ENCODE data around the gene GPR50. TPM values are rescaled to one million over a fixed set of nuclear protein-coding genes. Genes with fewer than 3 reads are reported as not detected.

Gene GPR50
- total and polyA plus RNA-seq, 4 donors, result not detected

DNA sequence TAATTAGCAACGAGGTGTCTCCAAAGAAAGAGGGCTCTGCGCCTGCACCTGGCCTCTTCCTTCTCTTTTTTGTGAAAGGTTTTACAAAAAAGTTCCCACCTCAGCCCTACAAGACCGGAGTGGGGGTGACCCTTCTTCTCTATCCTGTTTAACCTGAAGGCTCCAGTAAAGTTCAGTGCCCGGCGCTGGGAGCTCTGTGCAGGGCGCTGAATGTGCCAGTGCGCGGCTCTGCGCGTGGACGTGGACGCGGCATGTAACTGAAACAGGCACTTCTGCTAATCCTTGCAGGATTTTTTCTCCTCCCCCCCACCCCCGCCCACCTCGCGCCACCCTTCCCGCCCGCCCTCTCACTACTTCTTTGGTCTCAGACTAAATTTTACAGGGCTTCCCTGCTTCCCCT is 2.4 kb downstream of the GPR50 start:
- Histone ChIP-seq H3K27me3 (ENCODE audit: control insufficient read depth in 4 of 4, insufficient read depth in 4 of 4, low read length in 3 of 4) (peaks cover 0 to 9% (median 1%) of the 10 kb centered on the region in 4 donors), H3K4me1 (ENCODE audit: control insufficient read depth in 4 of 4, insufficient read depth in 4 of 4, low read length in 3 of 4) (peaks cover 0 to 10% (median 0%) of the 10 kb centered on the region in 4 donors), H3K36me3 (ENCODE audit: control insufficient read depth in 4 of 4, insufficient read depth in 3 of 4, low read depth in 1 of 4, low read length in 3 of 4) (no peaks in the 10 kb centered on the region), H3K4me3 (ENCODE audit: low read depth in 1 of 3, low read length in 3 of 3) (no peak overlapping the region), H3K9me3 (ENCODE audit: control insufficient read depth in 4 of 4, low read length in 3 of 4) (peaks cover 0 to 11% (median under 1%) of the 10 kb centered on the region in 4 donors), H3K9ac (ENCODE audit: low read depth in 1 of 2, low read length in 2 of 2) (no peak overlapping the region), H3K27ac (ENCODE audit: low read depth in 1 of 2, low read length in 2 of 2) (no peak overlapping the region)
- TF ChIP-seq, protein P1, sequence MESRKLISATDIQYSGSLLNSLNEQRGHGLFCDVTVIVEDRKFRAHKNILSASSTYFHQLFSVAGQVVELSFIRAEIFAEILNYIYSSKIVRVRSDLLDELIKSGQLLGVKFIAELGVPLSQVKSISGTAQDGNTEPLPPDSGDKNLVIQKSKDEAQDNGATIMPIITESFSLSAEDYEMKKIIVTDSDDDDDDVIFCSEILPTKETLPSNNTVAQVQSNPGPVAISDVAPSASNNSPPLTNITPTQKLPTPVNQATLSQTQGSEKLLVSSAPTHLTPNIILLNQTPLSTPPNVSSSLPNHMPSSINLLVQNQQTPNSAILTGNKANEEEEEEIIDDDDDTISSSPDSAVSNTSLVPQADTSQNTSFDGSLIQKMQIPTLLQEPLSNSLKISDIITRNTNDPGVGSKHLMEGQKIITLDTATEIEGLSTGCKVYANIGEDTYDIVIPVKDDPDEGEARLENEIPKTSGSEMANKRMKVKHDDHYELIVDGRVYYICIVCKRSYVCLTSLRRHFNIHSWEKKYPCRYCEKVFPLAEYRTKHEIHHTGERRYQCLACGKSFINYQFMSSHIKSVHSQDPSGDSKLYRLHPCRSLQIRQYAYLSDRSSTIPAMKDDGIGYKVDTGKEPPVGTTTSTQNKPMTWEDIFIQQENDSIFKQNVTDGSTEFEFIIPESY (IDR thresholded peaks at IDR 0.05), result no peak
- TF ChIP-seq, protein P2, sequence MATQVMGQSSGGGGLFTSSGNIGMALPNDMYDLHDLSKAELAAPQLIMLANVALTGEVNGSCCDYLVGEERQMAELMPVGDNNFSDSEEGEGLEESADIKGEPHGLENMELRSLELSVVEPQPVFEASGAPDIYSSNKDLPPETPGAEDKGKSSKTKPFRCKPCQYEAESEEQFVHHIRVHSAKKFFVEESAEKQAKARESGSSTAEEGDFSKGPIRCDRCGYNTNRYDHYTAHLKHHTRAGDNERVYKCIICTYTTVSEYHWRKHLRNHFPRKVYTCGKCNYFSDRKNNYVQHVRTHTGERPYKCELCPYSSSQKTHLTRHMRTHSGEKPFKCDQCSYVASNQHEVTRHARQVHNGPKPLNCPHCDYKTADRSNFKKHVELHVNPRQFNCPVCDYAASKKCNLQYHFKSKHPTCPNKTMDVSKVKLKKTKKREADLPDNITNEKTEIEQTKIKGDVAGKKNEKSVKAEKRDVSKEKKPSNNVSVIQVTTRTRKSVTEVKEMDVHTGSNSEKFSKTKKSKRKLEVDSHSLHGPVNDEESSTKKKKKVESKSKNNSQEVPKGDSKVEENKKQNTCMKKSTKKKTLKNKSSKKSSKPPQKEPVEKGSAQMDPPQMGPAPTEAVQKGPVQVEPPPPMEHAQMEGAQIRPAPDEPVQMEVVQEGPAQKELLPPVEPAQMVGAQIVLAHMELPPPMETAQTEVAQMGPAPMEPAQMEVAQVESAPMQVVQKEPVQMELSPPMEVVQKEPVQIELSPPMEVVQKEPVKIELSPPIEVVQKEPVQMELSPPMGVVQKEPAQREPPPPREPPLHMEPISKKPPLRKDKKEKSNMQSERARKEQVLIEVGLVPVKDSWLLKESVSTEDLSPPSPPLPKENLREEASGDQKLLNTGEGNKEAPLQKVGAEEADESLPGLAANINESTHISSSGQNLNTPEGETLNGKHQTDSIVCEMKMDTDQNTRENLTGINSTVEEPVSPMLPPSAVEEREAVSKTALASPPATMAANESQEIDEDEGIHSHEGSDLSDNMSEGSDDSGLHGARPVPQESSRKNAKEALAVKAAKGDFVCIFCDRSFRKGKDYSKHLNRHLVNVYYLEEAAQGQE (IDR thresholded peaks at IDR 0.05), result no peak
- TF ChIP-seq HNF4A (conservative IDR thresholded peaks at IDR 0.05), result no peak
- TF ChIP-seq FOXA2 (IDR thresholded peaks at IDR 0.05), result no peak
- TF ChIP-seq, protein P3, sequence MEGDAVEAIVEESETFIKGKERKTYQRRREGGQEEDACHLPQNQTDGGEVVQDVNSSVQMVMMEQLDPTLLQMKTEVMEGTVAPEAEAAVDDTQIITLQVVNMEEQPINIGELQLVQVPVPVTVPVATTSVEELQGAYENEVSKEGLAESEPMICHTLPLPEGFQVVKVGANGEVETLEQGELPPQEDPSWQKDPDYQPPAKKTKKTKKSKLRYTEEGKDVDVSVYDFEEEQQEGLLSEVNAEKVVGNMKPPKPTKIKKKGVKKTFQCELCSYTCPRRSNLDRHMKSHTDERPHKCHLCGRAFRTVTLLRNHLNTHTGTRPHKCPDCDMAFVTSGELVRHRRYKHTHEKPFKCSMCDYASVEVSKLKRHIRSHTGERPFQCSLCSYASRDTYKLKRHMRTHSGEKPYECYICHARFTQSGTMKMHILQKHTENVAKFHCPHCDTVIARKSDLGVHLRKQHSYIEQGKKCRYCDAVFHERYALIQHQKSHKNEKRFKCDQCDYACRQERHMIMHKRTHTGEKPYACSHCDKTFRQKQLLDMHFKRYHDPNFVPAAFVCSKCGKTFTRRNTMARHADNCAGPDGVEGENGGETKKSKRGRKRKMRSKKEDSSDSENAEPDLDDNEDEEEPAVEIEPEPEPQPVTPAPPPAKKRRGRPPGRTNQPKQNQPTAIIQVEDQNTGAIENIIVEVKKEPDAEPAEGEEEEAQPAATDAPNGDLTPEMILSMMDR (IDR thresholded peaks at IDR 0.05; ENCODE audit: low read depth, low read length, missing input control), result no peak
- no peak for TF ChIP-seq EGR1 (IDR thresholded peaks at IDR 0.05; ENCODE audit: low read depth in 2 of 2)
- TF ChIP-seq YY1 (IDR thresholded peaks at IDR 0.05), result no peak
- TF ChIP-seq NR2F2 (IDR thresholded peaks at IDR 0.05), result no peak
- TF ChIP-seq, protein P4, sequence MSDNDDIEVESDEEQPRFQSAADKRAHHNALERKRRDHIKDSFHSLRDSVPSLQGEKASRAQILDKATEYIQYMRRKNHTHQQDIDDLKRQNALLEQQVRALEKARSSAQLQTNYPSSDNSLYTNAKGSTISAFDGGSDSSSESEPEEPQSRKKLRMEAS (IDR thresholded peaks at IDR 0.05), result no peak
- no peak for TF ChIP-seq FOXA1 (IDR thresholded peaks at IDR 0.05)
- no peak for TF ChIP-seq SP1 (IDR thresholded peaks at IDR 0.05)
- no peak for TF ChIP-seq RXRA (IDR thresholded peaks at IDR 0.05)
- no peak for TF ChIP-seq RAD21 (IDR thresholded peaks at IDR 0.05)
- TF ChIP-seq JUND (IDR thresholded peaks at IDR 0.05), result no peak
- TF ChIP-seq, protein P5, sequence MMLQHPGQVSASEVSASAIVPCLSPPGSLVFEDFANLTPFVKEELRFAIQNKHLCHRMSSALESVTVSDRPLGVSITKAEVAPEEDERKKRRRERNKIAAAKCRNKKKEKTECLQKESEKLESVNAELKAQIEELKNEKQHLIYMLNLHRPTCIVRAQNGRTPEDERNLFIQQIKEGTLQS (IDR thresholded peaks at IDR 0.05), result no peak
- no peak for TF ChIP-seq HNF4G (IDR thresholded peaks at IDR 0.05)
- TF ChIP-seq GABPA (IDR thresholded peaks at IDR 0.05 in 1 of 2, conservative IDR thresholded peaks at IDR 0.05 in 1 of 2), result no peak
- TF ChIP-seq TAF1 (conservative IDR thresholded peaks at IDR 0.05), result no peak
- WGBS, result 5% methylated on average over 18 of the region's 18 CpGs
- DNase-seq (ENCODE audit: low spot score), result no peak
